ENCODE data around the gene SUSD4. TPM values are rescaled to one million over a fixed set of nuclear protein-coding genes. Genes with fewer than 3 reads are reported as not detected.

SUSD4 gene
- total and polyA plus RNA-seq, 2 experiments from 2014 or later, result 5.6 to 8.3 TPM

GRCh38 chr1:223330466-223330865 lies 33.5 kb downstream of the SUSD4 start:
- Histone ChIP-seq H3K4me2 (no peak overlapping the region), H3K4me3 (no peak overlapping the region), H3K27ac (no peak overlapping the region), H3K9me2 (replicated peaks; ENCODE audit: insufficient read depth) (no peaks in the 10 kb centered on the region), H3K27me3 (peaks cover 3% of the 10 kb centered on the region), H4K20me1 (ENCODE audit: insufficient read depth, poor library complexity, severe bottlenecking) (no peaks in the 10 kb centered on the region), H3K4me1 (ENCODE audit: insufficient read depth) (no peaks in the 10 kb centered on the region), H3K36me3 (replicated peaks; ENCODE audit: insufficient read depth, low read depth) (no peaks in the 10 kb centered on the region), H3K9me3 (ENCODE audit: low read depth) (no peaks in the 10 kb centered on the region), H3K79me2 (no peaks in the 10 kb centered on the region), H2AFZ (no peak overlapping the region)
- no peak for TF ChIP-seq EZH2 (IDR thresholded peaks at IDR 0.05; ENCODE audit: borderline replicate concordance)
- TF ChIP-seq CTCF (IDR thresholded peaks at IDR 0.05; ENCODE audit: poor library complexity), result no peak
- TF ChIP-seq EZH2phosphoT487 (IDR thresholded peaks at IDR 0.05; ENCODE audit: low read depth, severe bottlenecking, unreplicated experiment), result no peak
- no peak for DNase-seq (ENCODE audit: low spot score)
- WGBS (ENCODE audit: low lambda C conversion rate, missing lambda C conversion rate), result 87% methylated on average over 3 of the region's 3 CpGs

DNA sequence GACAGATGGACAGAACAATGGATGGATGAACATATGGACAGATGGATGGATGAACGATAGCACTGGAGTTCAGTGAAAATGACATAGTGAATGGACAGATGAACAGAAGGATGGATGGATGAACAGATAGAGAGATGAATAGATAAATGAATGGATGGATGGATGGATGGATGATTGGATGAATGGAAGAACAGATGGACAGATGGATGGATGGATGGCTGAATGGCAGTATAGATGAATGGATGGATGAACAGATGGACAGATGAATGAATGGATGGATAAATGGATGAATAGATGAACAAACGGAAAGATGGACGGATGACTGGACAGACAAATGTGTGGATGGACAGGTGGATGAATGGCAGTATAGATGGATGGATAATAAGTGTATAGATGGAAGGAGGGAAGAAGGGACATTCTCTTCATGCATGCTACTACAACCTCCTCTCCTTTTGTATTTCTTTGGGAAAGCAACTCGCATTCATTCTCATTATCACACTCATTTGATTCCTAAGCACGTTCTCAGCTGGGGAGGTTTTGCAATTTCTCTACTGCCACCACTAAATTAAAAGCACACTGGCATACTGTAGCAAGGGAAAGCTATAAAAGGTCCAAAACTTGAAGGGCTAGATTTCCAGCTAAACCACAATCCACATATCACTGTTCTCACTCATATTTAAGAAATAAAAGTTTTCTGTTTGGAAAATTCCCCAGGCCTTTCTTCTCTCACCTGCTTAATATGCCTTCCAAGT lies 34.1 kb downstream of the SUSD4 start:
- Histone ChIP-seq H3K36me3 (replicated peaks; ENCODE audit: insufficient read depth, low read depth) (no peaks in the 10 kb centered on the region), H3K9me2 (replicated peaks; ENCODE audit: insufficient read depth) (no peaks in the 10 kb centered on the region)

DNA sequence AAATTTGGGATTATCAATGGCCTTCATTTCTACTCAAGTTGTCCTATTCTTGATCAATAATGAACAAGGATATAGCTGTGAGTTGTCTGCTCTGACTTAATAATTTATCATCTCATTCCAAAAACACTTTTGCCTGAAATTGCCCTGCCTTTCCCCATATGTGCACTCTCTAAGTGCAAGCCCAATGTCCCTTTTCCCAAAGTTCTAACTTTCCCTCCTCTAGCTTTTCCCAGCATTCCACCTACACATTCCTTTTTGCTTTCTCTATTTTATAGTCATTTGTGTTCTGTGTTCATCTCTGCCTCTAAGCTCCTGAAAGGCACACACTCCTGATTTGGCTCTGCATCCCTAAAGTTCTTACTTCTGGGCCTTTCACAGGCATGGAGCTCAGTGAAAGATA lies 34.7 kb downstream of the SUSD4 start:
- Histone ChIP-seq H3K4me1 (ENCODE audit: insufficient read depth) (no peaks in the 10 kb centered on the region), H3K4me3 (no peak overlapping the region), H2AFZ (no peak overlapping the region), H3K27me3 (no peaks in the 10 kb centered on the region), H3K79me2 (no peaks in the 10 kb centered on the region), H3K27ac (no peak overlapping the region), H3K36me3 (replicated peaks; ENCODE audit: insufficient read depth, low read depth) (no peaks in the 10 kb centered on the region), H3K9me3 (ENCODE audit: low read depth) (no peaks in the 10 kb centered on the region), H3K4me2 (no peak overlapping the region), H3K9me2 (replicated peaks; ENCODE audit: insufficient read depth) (no peaks in the 10 kb centered on the region), H4K20me1 (ENCODE audit: insufficient read depth, poor library complexity, severe bottlenecking) (no peaks in the 10 kb centered on the region)
- TF ChIP-seq EZH2 (IDR thresholded peaks at IDR 0.05; ENCODE audit: borderline replicate concordance), result no peak
- TF ChIP-seq CTCF (IDR thresholded peaks at IDR 0.05; ENCODE audit: poor library complexity), result no peak
- no peak for TF ChIP-seq EZH2phosphoT487 (IDR thresholded peaks at IDR 0.05; ENCODE audit: low read depth, severe bottlenecking, unreplicated experiment)
- DNase-seq (ENCODE audit: low spot score), result no peak

More for the DNA sequence above, 34.1 kb downstream of the SUSD4 start:
- Histone ChIP-seq H3K4me2 (no peak overlapping the region), H3K4me1 (ENCODE audit: insufficient read depth) (no peaks in the 10 kb centered on the region), H4K20me1 (ENCODE audit: insufficient read depth, poor library complexity, severe bottlenecking) (no peaks in the 10 kb centered on the region), H3K9me3 (ENCODE audit: low read depth) (no peaks in the 10 kb centered on the region), H3K79me2 (no peaks in the 10 kb centered on the region), H3K4me3 (no peak overlapping the region), H3K27ac (no peak overlapping the region), H3K27me3 (no peaks in the 10 kb centered on the region), H2AFZ (no peak overlapping the region)
- WGBS (ENCODE audit: low lambda C conversion rate, missing lambda C conversion rate), result 95% methylated on average over 5 of the region's 5 CpGs
- DNase-seq (ENCODE audit: low spot score), result no peak
- no peak for TF ChIP-seq EZH2phosphoT487 (IDR thresholded peaks at IDR 0.05; ENCODE audit: low read depth, severe bottlenecking, unreplicated experiment)
- TF ChIP-seq CTCF (IDR thresholded peaks at IDR 0.05; ENCODE audit: poor library complexity), result no peak
- TF ChIP-seq EZH2 (IDR thresholded peaks at IDR 0.05; ENCODE audit: borderline replicate concordance), result no peak

Measured in hepatocyte (in vitro differentiated cells).